ENCODE data around the gene NEURL1.

NEURL1 gene

DNA sequence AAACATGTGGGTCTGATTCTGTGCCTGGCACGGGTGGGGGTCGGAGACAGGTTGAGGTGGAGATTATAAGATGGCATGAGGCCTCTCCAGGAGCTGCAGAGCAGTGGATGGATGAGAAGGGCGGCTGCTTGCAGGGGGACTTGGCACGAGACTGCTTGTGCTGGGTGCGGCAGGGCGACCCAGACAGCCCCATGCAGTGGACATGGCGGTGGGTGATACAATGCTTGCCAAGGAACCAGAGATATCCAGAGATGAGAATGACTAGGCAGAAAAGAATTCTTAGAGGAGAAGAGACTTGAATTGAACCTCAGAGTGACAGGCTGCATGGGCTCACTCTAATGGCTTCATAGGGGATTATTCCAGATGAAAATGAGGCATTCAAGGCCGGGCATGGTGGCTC is 145.4 kb downstream of the NEURL1 start:
- no peak for DNase-seq (ENCODE audit: extremely low read depth in 1 of 2, low read depth in 1 of 2)

DNA sequence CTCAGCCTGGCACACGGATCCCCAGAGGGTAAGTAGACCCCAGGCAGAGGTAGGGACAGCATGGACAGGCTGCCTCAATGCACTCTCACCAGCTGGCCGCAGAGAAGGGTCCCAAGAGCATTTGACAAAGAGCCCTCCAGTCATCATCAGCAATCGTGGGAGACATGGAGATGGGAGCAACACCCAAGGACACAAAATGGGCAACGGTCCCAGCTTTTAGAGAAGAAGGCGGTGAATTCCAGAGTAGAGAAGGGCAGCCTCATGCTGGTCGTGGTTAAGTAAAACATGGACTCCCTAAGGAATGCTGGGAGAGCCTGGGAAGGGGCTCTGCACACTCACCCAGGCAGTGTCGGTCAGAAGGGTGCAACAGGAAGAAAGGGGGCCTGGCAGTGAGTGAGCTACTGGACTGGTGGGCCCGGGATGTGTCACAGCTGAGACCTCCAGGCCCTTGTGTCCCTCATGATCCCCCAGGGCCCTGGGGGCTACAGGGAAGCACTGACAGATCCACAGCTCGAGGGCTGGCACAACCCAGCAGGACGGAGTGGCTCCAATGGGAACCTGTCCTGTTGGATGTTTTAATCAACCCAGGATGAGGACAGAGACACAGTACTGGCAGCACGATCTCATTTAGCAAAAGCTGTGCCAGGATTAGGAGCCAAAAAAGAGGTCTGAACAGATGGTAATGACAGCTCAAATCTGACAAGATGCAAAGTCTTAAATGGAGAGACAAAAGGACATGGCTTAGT is 147.1 kb downstream of the NEURL1 start:
- DNase-seq (ENCODE audit: extremely low read depth in 1 of 2, low read depth in 1 of 2): no peak

GRCh38 chr10:103641326-103641725 is 147.8 kb downstream of the NEURL1 start:
- no peak for DNase-seq (ENCODE audit: extremely low read depth in 1 of 2, low read depth in 1 of 2)

Data from activated CD8-positive, alpha-beta memory T cell treated with anti-CD3 and anti-CD28 coated beads for 1 hour (primary cell).